Activated gamma-delta T cell treated with anti-CD3 and anti-CD28 coated beads, Interleukin-2, amount 50 U/mL, for 16 hours (primary cell): ENCODE data around the gene SLC6A2.

Experiments used
- DNase-seq: peaks from one replicate; pipeline ENCODE4 v3.0.0-alpha.2; 2020; ENCODE audit warnings: low read depth

Gene SLC6A2

GRCh38 chr16:55672471-55672870 lies 16.7 kb downstream of the SLC6A2 start:
- no peak for DNase-seq

- no peak for DNase-seq
Observed at GRCh38 chr16:55678161-55678821, 22.5 kb downstream of the SLC6A2 start.

- no peak for DNase-seq
Observed at GRCh38 chr16:55682086-55682485, 26.3 kb downstream of the SLC6A2 start.

GRCh38 chr16:55685973-55686372 lies 30.2 kb downstream of the SLC6A2 start:
- DNase-seq: no peak

- DNase-seq: no peak
Observed at GRCh38 chr16:55686671-55687070, 30.9 kb downstream of the SLC6A2 start.

- no peak for DNase-seq
Observed at GRCh38 chr16:55687802-55688201, 32.0 kb downstream of the SLC6A2 start.

- DNase-seq: no peak
Observed at GRCh38 chr16:55690841-55691240, 35.1 kb downstream of the SLC6A2 start.

GRCh38 chr16:55691771-55692170 lies 36.0 kb downstream of the SLC6A2 start:
- no peak for DNase-seq

- no peak for DNase-seq
Observed at GRCh38 chr16:55695595-55695994, 39.8 kb downstream of the SLC6A2 start.

GRCh38 chr16:55697867-55698266 lies 42.1 kb downstream of the SLC6A2 start:
- DNase-seq: no peak

GRCh38 chr16:55698331-55698730 lies 42.5 kb downstream of the SLC6A2 start:
- no peak for DNase-seq

- no peak for DNase-seq
Observed at GRCh38 chr16:55698946-55699345, 43.2 kb downstream of the SLC6A2 start.

GRCh38 chr16:55699616-55700015 lies 43.8 kb downstream of the SLC6A2 start:
- DNase-seq: no peak

GRCh38 chr16:55700067-55700466 lies 44.3 kb downstream of the SLC6A2 start:
- DNase-seq: no peak

- DNase-seq: no peak
Observed at GRCh38 chr16:55700961-55701360, 45.2 kb downstream of the SLC6A2 start.

GRCh38 chr16:55701442-55702319 lies 45.9 kb downstream of the SLC6A2 start:
- DNase-seq: no peak

GRCh38 chr16:55703003-55704001 lies 47.5 kb downstream of the SLC6A2 start:
- no peak for DNase-seq

- no peak for DNase-seq
Observed at GRCh38 chr16:55706739-55707384, 51.1 kb downstream of the SLC6A2 start.

GRCh38 chr16:55709801-55710200 lies 54.0 kb downstream of the SLC6A2 start:
- DNase-seq: no peak

GRCh38 chr16:55710466-55710865 lies 54.7 kb downstream of the SLC6A2 start:
- no peak for DNase-seq

- peak; percentile 31 for DNase-seq
Observed at GRCh38 chr16:55711959-55712876, 56.4 kb downstream of the SLC6A2 start.
